ENCODE data around the gene ACKR4.

- no peak for TF ChIP-seq CTCF (IDR thresholded peaks at IDR 0.05)
- TF ChIP-seq POLR2A (IDR thresholded peaks at IDR 0.05), result no peak
These were observed 9.0 kb downstream of the ACKR4 start for GRCh38 chr3:132606085-132606484.

Data from right lobe of liver (tissue), 4 donors.